A549 (cell line): ENCODE data around the gene COPS3. TPM values are rescaled to one million over a fixed set of nuclear protein-coding genes. Genes with fewer than 3 reads are reported as not detected.
A peak's percentile ranks its signal among the peaks of the same experiment; 100 is the strongest.

Experiments
- ATAC-seq, 2 experiments: fragments of 200-7000 bp in 1 of 2; fragments of >200 bp in 1 of 2; cut with Nextera tagmentation in 1 of 2; cut with Tn5 transposase in 1 of 2; 3 replicates each; pipeline versions ENCODE4 v1.8.0 to v1.9.1; 2018 to 2020; ENCODE audit warnings: mild to moderate bottlenecking in 1 of 2, moderate library complexity in 1 of 2
- CTCF ChIA-PET: fragments of 300-600 bp; sonication (Branson Sonifier 250); formaldehyde crosslinking; extraction: SDS; loops from one replicate; lab custom pipeline; 2021; ENCODE audit warnings: antibody characterized with exemption, inconsistent platforms; lab: Yijun Ruan, JAX
- POLR2A ChIA-PET: fragments of 350-600 bp; formaldehyde crosslinking; extraction: SDS; loops from one replicate; lab custom pipeline; 2021; ENCODE audit warnings: antibody characterized with exemption, inconsistent platforms; lab: Yijun Ruan, JAX
- DNase-seq, 2 experiments: peaks; one replicate each; pipeline versions ENCODE4 v3.0.0 to v3.0.0-alpha.2; 2011 to 2016; ENCODE audit warnings: low read depth in 1 of 2, low spot score in 1 of 2
- FAIRE-seq: peaks from 2 replicates; lab custom pipeline; 2011; peaks lifted over from hg19 to GRCh38; lab: Jason Lieb, UNC
- H3K27ac ChIP-seq, 2 experiments: fragments of >200 bp; sonication (Bioruptor Twin); formaldehyde crosslinking; 3 replicates each; pipeline ENCODE4 v1.5.1; 2016 to 2017
- H3K4me1 ChIP-seq: fragments of >200 bp; sonication (Bioruptor Twin); formaldehyde crosslinking; 3 replicates; pipeline ENCODE4 v1.6.1; 2016
- H3K4me2 ChIP-seq: fragments of >200 bp; sonication (Bioruptor Twin); formaldehyde crosslinking; 3 replicates; pipeline ENCODE4 v1.6.1; 2016
- H3K4me3 ChIP-seq: fragments of >200 bp; sonication (Bioruptor Twin); formaldehyde crosslinking; 3 replicates; pipeline ENCODE4 v1.5.1; 2016
- H3K9me3 ChIP-seq: fragments of >200 bp; sonication (Bioruptor Twin); formaldehyde crosslinking; 3 replicates; pipeline ENCODE4 v1.6.1; 2016
- BCL3 ChIP-seq: fragments of >200 bp; sonication (Bioruptor Twin); formaldehyde crosslinking; IDR thresholded peaks from 3 replicates; pipeline ENCODE4 v1.6.1; 2016
- BHLHE40 ChIP-seq: IDR thresholded peaks from 2 replicates; pipeline ENCODE4 v1.6.1; 2012; ENCODE audit warnings: low read depth, low read length, inconsistent platforms
- CBX2 ChIP-seq: fragments of 200-600 bp; sonication (generic); IDR thresholded peaks from 2 replicates; pipeline ENCODE4 v1.6.1; 2016; ENCODE audit warnings: low read depth, mild to moderate bottlenecking, borderline replicate concordance
- CHD2 ChIP-seq: fragments of 150-350 bp; IDR thresholded peaks from 2 replicates; pipeline ENCODE4 v1.6.1; 2014; ENCODE audit warnings: low read length; ENCODE audit not compliant: partially characterized antibody
- CHD4 ChIP-seq: fragments of 200-600 bp; sonication (generic); IDR thresholded peaks from 2 replicates; pipeline ENCODE4 v1.6.1; 2016; ENCODE audit warnings: antibody characterized with exemption, mild to moderate bottlenecking, borderline replicate concordance
- ESRRA ChIP-seq: fragments of 150-350 bp; IDR thresholded peaks from 2 replicates; pipeline ENCODE4 v1.6.1; 2014; ENCODE audit warnings: mild to moderate bottlenecking, low read length, borderline replicate concordance
- FOSB ChIP-seq: fragments of 250-450 bp; sonication (Bioruptor Pico); IDR thresholded peaks from 2 replicates; pipeline ENCODE4 v1.5.0; 2020; ENCODE audit warnings: mild to moderate bottlenecking, moderate library complexity
- FOSL2 ChIP-seq, 2 experiments: fragments of 450-650 bp in 1 of 2; fragments of >200 bp in 1 of 2; sonication (Bioruptor Twin) in 1 of 2; formaldehyde crosslinking; IDR thresholded peaks; 2 replicates each; pipeline versions ENCODE4 v1.5.0 to v1.6.1; 2016 to 2020; ENCODE audit warnings: mild to moderate bottlenecking in 1 of 2, moderate library complexity in 1 of 2
- FOXS1 ChIP-seq: fragments of 250-450 bp; sonication (Bioruptor Pico); IDR thresholded peaks from 2 replicates; pipeline ENCODE4 v1.5.0; 2020; ENCODE audit warnings: mild to moderate bottlenecking, moderate library complexity
- GATA3 ChIP-seq: IDR thresholded peaks from 2 replicates; pipeline ENCODE4 v1.6.1; 2012; ENCODE audit warnings: borderline replicate concordance
- HDAC2 ChIP-seq: fragments of 200-600 bp; sonication (generic); IDR thresholded peaks from 2 replicates; pipeline ENCODE4 v1.6.1; 2016
- HOXB13 ChIP-seq: fragments of 250-450 bp; sonication (Bioruptor Pico); IDR thresholded peaks from 2 replicates; pipeline ENCODE4 v1.5.0; 2020; ENCODE audit warnings: low read depth, mild to moderate bottlenecking, moderate library complexity
- JUN ChIP-seq, 2 experiments: fragments of >200 bp; sonication (Bioruptor Twin); formaldehyde crosslinking; IDR thresholded peaks; 2 replicates in 1 of 2; 3 replicates in 1 of 2; pipeline ENCODE4 v1.6.1; 2016 to 2017
- KDM5A ChIP-seq: fragments of 200-600 bp; sonication (generic); IDR thresholded peaks from 2 replicates; pipeline ENCODE4 v1.6.1; 2016; ENCODE audit warnings: antibody characterized with exemption, mild to moderate bottlenecking
- MAZ ChIP-seq: fragments of 150-350 bp; IDR thresholded peaks from 2 replicates; pipeline ENCODE4 v1.6.1; 2014; ENCODE audit warnings: antibody characterized with exemption, low read depth, low read length, borderline replicate concordance
- MYC ChIP-seq: IDR thresholded peaks from 2 replicates; pipeline ENCODE4 v1.6.1; 2012; ENCODE audit warnings: mild to moderate bottlenecking, inconsistent platforms, low read length, improper control_type of control experiment, borderline replicate concordance
- NFE2L2 ChIP-seq: fragments of 150-350 bp; conservative IDR thresholded peaks from 2 replicates; pipeline ENCODE4 v1.6.1; 2014; ENCODE audit warnings: low read length
- NPAS2 ChIP-seq: fragments of 250-450 bp; sonication (Bioruptor Pico); IDR thresholded peaks from 2 replicates; pipeline ENCODE4 v1.8.0; 2022; ENCODE audit warnings: mild to moderate bottlenecking, moderate library complexity, borderline replicate concordance
- PHF8 ChIP-seq: fragments of 200-600 bp; sonication (generic); IDR thresholded peaks from 2 replicates; pipeline ENCODE4 v1.6.1; 2016; ENCODE audit warnings: low read depth, mild to moderate bottlenecking, antibody characterized with exemption, moderate library complexity, borderline replicate concordance
- POLR2AphosphoS2 ChIP-seq: conservative IDR thresholded peaks from 2 replicates; pipeline ENCODE4 v1.6.1; 2012; ENCODE audit warnings: low read length, improper control_type of control experiment, inconsistent platforms
- RARB ChIP-seq: fragments of 250-450 bp; sonication (Bioruptor Pico); IDR thresholded peaks from 2 replicates; pipeline ENCODE4 v1.8.0; 2021; ENCODE audit warnings: mild to moderate bottlenecking, moderate library complexity
- RFX5 ChIP-seq: fragments of 450-650 bp; IDR thresholded peaks from 2 replicates; pipeline ENCODE4 v1.7.1; 2014; ENCODE audit warnings: antibody characterized with exemption, mild to moderate bottlenecking, moderate library complexity
- SMC3 ChIP-seq: fragments of >200 bp; sonication (Bioruptor Twin); formaldehyde crosslinking; IDR thresholded peaks from 3 replicates; pipeline ENCODE4 v1.6.1; 2018; ENCODE audit warnings: inconsistent platforms
- USF2 ChIP-seq: fragments of 450-650 bp; IDR thresholded peaks from 2 replicates; pipeline ENCODE4 v1.6.1; 2014; ENCODE audit warnings: antibody characterized with exemption
- ZC3H11A ChIP-seq: fragments of 450-650 bp; IDR thresholded peaks from 2 replicates; pipeline ENCODE4 v1.6.1; 2014; ENCODE audit warnings: antibody characterized with exemption, mild to moderate bottlenecking
- ZFP36 ChIP-seq: fragments of 450-650 bp; IDR thresholded peaks from 2 replicates; pipeline ENCODE4 v1.6.1; 2014; ENCODE audit warnings: borderline replicate concordance; ENCODE audit not compliant: partially characterized antibody
- WGBS: methylation state at CpG from one replicate; pipeline ENCODE4 v1.1.6; 2017; ENCODE audit errors: missing lambda C conversion rate; 5-methylcytosine and 5-hydroxymethylcytosine counted together
- polyA plus RNA-seq, 4 experiments: library from polyadenylated mRNA; depleted of rRNA in 3 of 4; stranded (reverse); fragments of >200 nt; fragmentation: RNase III in 1 of 4; extraction: RNeasy Plus Mini Kit Qiagen cat#74134 plus additional on column Dnase treatment in 1 of 4; gene quantifications; 2 replicates in 3 of 4; 3 replicates in 1 of 4; pipeline ENCODE4 v1.2.3, GENCODE V29; 2011 to 2017
- TF ChIP-seq, protein P1 (sequence below): fragments of 250-450 bp; sonication (Bioruptor Pico); IDR thresholded peaks from 2 replicates; pipeline ENCODE4 v1.5.0; 2020; ENCODE audit warnings: low read depth, mild to moderate bottlenecking, moderate library complexity
- TF ChIP-seq, protein P2 (sequence below): fragments of >200 bp; sonication (Bioruptor Twin); formaldehyde crosslinking; IDR thresholded peaks from 2 replicates; pipeline ENCODE4 v1.6.1; 2016
- TF ChIP-seq, protein P3 (sequence below): IDR thresholded peaks from 2 replicates; pipeline ENCODE4 v1.6.1; 2012

COPS3 gene
- polyA plus RNA-seq, 2 of the 4 experiments (the other 2 are of a cell fraction): 149 to 204 TPM

GRCh38 chr17:17206913-17207335 lies 74.1 kb downstream of the COPS3 start:
- TF ChIP-seq RFX5 (no peak), CHD4 (no peak), ZFP36 (no peak), HDAC2 (no peak), RARB (CRISPR knock-in tag) (no peak), USF2 (no peak), FOSL2 (IDR thresholded peaks at IDR 0.05) (no peak), FOSL2 (CRISPR knock-in tag; IDR thresholded peaks at IDR 0.05) (no peak), ESRRA (no peak), NFE2L2 (no peak), ZC3H11A (no peak), SMC3 (no peak), FOSB (CRISPR knock-in tag) (no peak), BCL3 (no peak), CHD2 (no peak), FOXS1 (no peak), KDM5A (no peak)
- TF ChIP-seq, protein P1, sequence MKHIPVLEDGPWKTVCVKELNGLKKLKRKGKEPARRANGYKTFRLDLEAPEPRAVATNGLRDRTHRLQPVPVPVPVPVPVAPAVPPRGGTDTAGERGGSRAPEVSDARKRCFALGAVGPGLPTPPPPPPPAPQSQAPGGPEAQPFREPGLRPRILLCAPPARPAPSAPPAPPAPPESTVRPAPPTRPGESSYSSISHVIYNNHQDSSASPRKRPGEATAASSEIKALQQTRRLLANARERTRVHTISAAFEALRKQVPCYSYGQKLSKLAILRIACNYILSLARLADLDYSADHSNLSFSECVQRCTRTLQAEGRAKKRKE (CRISPR knock-in tag): no peak
- TF ChIP-seq, protein P2, sequence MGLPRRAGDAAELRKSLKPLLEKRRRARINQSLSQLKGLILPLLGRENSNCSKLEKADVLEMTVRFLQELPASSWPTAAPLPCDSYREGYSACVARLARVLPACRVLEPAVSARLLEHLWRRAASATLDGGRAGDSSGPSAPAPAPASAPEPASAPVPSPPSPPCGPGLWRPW: no peak
- ATAC-seq (peak; percentile 6 to 15; a peak in 4 of 6 replicates), DNase-seq (no peak), FAIRE-seq (no peak)
- Histone ChIP-seq H3K4me2 (peak overlapping the region; percentile 99), H3K27ac (peak overlapping the region; percentile 84 to 89; a peak in 5 of 6 replicates), H3K4me1 (peaks cover 19% of the 10 kb centered on the region), H3K9me3 (no peaks in the 10 kb centered on the region), H3K4me3 (no peak overlapping the region; the same call in 2 of the 3 replicates)
- ChIA-PET POLR2A (no interaction called here), CTCF (interaction anchor here (0.8 to 2.1 kb wide), 8 partner anchors 8 to 208 kb away, joined by 3 to 8 read pairs (median 4); no protein-coding TSS in a partner anchor)
- 86% methylated on average over 16 of the region's 16 CpGs for WGBS

- H3K27ac ChIP-seq: peak within 1 kb of the TSS; percentile 84 to 89
- FAIRE-seq (peak; percentile 82), DNase-seq (peak; percentile 72 to 93), ATAC-seq (peak; percentile 59 to 60)
- POLR2A ChIA-PET: interaction anchor here (1.4 kb wide), 1 partner anchor 15 kb away, joined by 3 read pairs; no protein-coding TSS in a partner anchor
- H3K9me3 ChIP-seq: no peaks in the 10 kb centered on the region
- peak within 1 kb of the TSS; percentile 99 for H3K4me2 ChIP-seq
- CTCF ChIA-PET: interaction anchor here (0.6 to 2.0 kb wide), 4 partner anchors 12 to 429 kb away, joined by 3 to 5 read pairs (median 4); no protein-coding TSS in a partner anchor
- H3K4me1 ChIP-seq: peaks cover 19% of the 10 kb centered on the region
- peak within 1 kb of the TSS; percentile 78 for H3K4me3 ChIP-seq
- 16% methylated on average over 43 of the region's 78 CpGs for WGBS
- TF ChIP-seq RFX5: 0 out of 2 replicates have a peak, but pooled peaks have one; percentile 32
- peak; percentile 74; the same call in 1 of the 2 replicates for TF ChIP-seq MAZ
- TF ChIP-seq, protein P1 (CRISPR knock-in tag): 0 out of 2 replicates have a peak, but pooled peaks have one; percentile 4
- 0 out of 2 replicates have a peak, but pooled peaks have one; percentile 16 for TF ChIP-seq NFE2L2
- peak in 1 of 2 experiments; percentile 68; a peak in 1 of 5 replicates for TF ChIP-seq JUN (IDR thresholded peaks at IDR 0.05)
- peak; percentile 100 for TF ChIP-seq NPAS2 (CRISPR knock-in tag)
- peak; percentile 100 for TF ChIP-seq MYC
- TF ChIP-seq BHLHE40: peak; percentile 93
- no peak for TF ChIP-seq KDM5A
- no peak for TF ChIP-seq POLR2AphosphoS2
- TF ChIP-seq USF2: peak; percentile 96
- no peak for TF ChIP-seq CBX2
- TF ChIP-seq PHF8: peak; percentile 11
- no peak for TF ChIP-seq HOXB13 (CRISPR knock-in tag)
- peak; percentile 78 for TF ChIP-seq GATA3
- TF ChIP-seq, protein P3, sequence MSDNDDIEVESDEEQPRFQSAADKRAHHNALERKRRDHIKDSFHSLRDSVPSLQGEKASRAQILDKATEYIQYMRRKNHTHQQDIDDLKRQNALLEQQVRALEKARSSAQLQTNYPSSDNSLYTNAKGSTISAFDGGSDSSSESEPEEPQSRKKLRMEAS: peak; percentile 100
- no peak for TF ChIP-seq FOSL2 (IDR thresholded peaks at IDR 0.05)
- TF ChIP-seq FOSL2 (CRISPR knock-in tag; IDR thresholded peaks at IDR 0.05): 0 out of 2 replicates have a peak, but pooled peaks have one; percentile 12
Observed at GRCh38 chr17:17206124-17206912, 74.7 kb downstream of the COPS3 start, which contains the start of gene PLD6. Gene PLD6, minus strand, starts transcription at chr17:17206333. Its CDS starts 47 bp downstream, at chr17:17206286.
